PC-3 (cell line): ENCODE data around the gene CEP76. TPM values are rescaled to one million over a fixed set of nuclear protein-coding genes. Genes with fewer than 3 reads are reported as not detected.
A peak's percentile ranks its signal among the peaks of the same experiment; 100 is the strongest.
"Not testable (repeated sequence)": the region's sequence is repeated elsewhere in the genome, so short reads cannot be mapped to it uniquely, and the experiment has no call there.

Source experiments
- ATAC-seq: fragments of 200-7000 bp; cut with Tn5 transposase; 2 replicates; pipeline ENCODE4 v1.9.1; 2020; ENCODE audit warnings: mild to moderate bottlenecking, moderate library complexity
- BruUV-seq: library from RNA; stranded (reverse); fragments of 400-500 nt; replicated peaks from 2 replicates; lab custom pipeline; 2021; lab: Mats Ljungman, UMichigan
- CTCF ChIA-PET: fragments of 300-600 bp; sonication (Branson Sonifier 250); formaldehyde crosslinking; loops from one replicate; lab custom pipeline; 2022; ENCODE audit warnings: antibody characterized with exemption; lab: Charles Lee
- POLR2A ChIA-PET: fragments of 300-600 bp; sonication (Branson Sonifier 250); formaldehyde crosslinking; loops from one replicate; lab custom pipeline; 2022; ENCODE audit warnings: antibody characterized with exemption; ENCODE audit not compliant: unreplicated experiment; lab: Charles Lee
- DNase-seq: peaks from one replicate; pipeline ENCODE4 v3.0.0-alpha.2; 2015
- H2AFZ ChIP-seq: fragments of 300-600 bp; sonication (generic); 2 replicates; pipeline ENCODE4 v1.6.0; 2016; ENCODE audit warnings: antibody characterized with exemption, low read length
- H3F3A ChIP-seq: fragments of 300-600 bp; sonication (generic); one replicate; pipeline ENCODE4 v1.6.0; 2017; ENCODE audit warnings: antibody characterized with exemption, low read length, control low read depth, mild to moderate bottlenecking; ENCODE audit not compliant: unreplicated experiment
- H3K27ac ChIP-seq: fragments of 300-600 bp; sonication (generic); 2 replicates; pipeline ENCODE4 v1.5.1; 2016; ENCODE audit warnings: mild to moderate bottlenecking, low read length
- H3K27me3 ChIP-seq: fragments of 300-600 bp; sonication (generic); 2 replicates; pipeline ENCODE4 v1.6.1; 2016; ENCODE audit warnings: low read length, mixed read lengths
- H3K36me3 ChIP-seq: fragments of 300-600 bp; sonication (generic); 2 replicates; pipeline ENCODE4 v1.6.1; 2016; ENCODE audit warnings: low read depth, mixed run types, low read length, mixed read lengths
- H3K4me1 ChIP-seq: fragments of 300-600 bp; sonication (generic); 2 replicates; pipeline ENCODE4 v1.5.1; 2016; ENCODE audit warnings: low read length; ENCODE audit not compliant: insufficient read depth
- H3K4me2 ChIP-seq: fragments of 300-600 bp; sonication (generic); 2 replicates; pipeline ENCODE4 v1.6.0; 2016; ENCODE audit warnings: low read length
- H3K4me3 ChIP-seq: fragments of 300-600 bp; sonication (generic); 2 replicates; pipeline ENCODE4 v1.5.1; 2016; ENCODE audit warnings: mild to moderate bottlenecking, low read length, mixed read lengths
- H3K79me2 ChIP-seq: fragments of 300-600 bp; sonication (generic); 2 replicates; pipeline ENCODE4 v1.6.1; 2017; ENCODE audit warnings: low read length, mixed read lengths
- H3K9ac ChIP-seq: fragments of 300-600 bp; sonication (generic); 2 replicates; pipeline ENCODE4 v1.6.0; 2016; ENCODE audit warnings: mild to moderate bottlenecking, low read length
- H3K9me2 ChIP-seq: fragments of 300-600 bp; sonication (generic); replicated peaks from 2 replicates; pipeline ENCODE4 v1.6.1; 2016; ENCODE audit warnings: mixed run types, low read length, mixed read lengths
- H3K9me3 ChIP-seq: fragments of 300-600 bp; sonication (generic); 2 replicates; pipeline ENCODE4 v1.6.1; 2016; ENCODE audit warnings: low read length, mixed read lengths
- H4K20me1 ChIP-seq: fragments of 300-600 bp; sonication (generic); 2 replicates; pipeline ENCODE4 v1.6.1; 2016; ENCODE audit warnings: low read length, mixed read lengths
- EZH2 ChIP-seq: fragments of 300-600 bp; sonication (generic); IDR thresholded peaks from one replicate; pipeline ENCODE4 v1.6.1; 2017; ENCODE audit warnings: antibody characterized with exemption, mild to moderate bottlenecking, low read length; ENCODE audit not compliant: unreplicated experiment
- EZH2phosphoT487 ChIP-seq: fragments of 300-600 bp; sonication (generic); IDR thresholded peaks from 2 replicates; pipeline ENCODE4 v1.6.1; 2018; ENCODE audit warnings: mild to moderate bottlenecking, antibody characterized with exemption, low read length, borderline replicate concordance
- intact Hi-C: fragments of 100-400 bp; cut with micrococcal nuclease; formaldehyde crosslinking; loops from 2 replicates; pipeline ENCODE4 v1.9.0; 2023
- total RNA-seq: library from RNA; depleted of rRNA; stranded (reverse); fragments of >200 nt; gene quantifications from 2 replicates; pipeline ENCODE4 v1.2.3, GENCODE V29; 2014
- TF ChIP-seq, protein P1 (sequence below): fragments of 300-600 bp; sonication (generic); conservative IDR thresholded peaks from 2 replicates; pipeline ENCODE4 v1.5.1; 2017; ENCODE audit warnings: antibody characterized with exemption, low read depth, mild to moderate bottlenecking, low read length

Gene CEP76
- total RNA-seq, 1 experiment from 2014 or later, result 25.1 TPM

DNA sequence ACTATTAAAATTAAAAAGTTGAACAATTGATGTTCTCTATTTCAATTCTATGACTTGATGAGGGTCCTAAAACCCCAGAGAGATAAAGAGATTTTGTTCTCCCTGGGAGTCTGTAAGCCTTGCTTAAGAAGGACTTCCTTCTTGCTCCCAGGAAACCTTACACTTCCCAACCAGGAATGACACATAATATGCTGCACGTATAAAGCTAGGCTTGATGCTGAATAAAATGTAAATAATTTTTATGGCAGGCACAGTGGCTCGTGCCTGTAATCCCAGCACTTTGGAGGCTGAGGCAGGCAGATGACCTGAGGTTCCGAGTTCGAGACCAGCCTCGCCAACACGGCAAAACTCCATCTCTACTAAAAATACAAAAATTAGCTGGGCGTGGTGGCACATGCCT, 72.4 kb downstream of the CEP76 start:
- H3K9me2 ChIP-seq, result no peaks in the 10 kb centered on the region
- DNase-seq (peak; percentile 77), ATAC-seq (peak; percentile 70)
- TF ChIP-seq EZH2phosphoT487, result no peak
- no peak for TF ChIP-seq EZH2
- TF ChIP-seq, protein P1, sequence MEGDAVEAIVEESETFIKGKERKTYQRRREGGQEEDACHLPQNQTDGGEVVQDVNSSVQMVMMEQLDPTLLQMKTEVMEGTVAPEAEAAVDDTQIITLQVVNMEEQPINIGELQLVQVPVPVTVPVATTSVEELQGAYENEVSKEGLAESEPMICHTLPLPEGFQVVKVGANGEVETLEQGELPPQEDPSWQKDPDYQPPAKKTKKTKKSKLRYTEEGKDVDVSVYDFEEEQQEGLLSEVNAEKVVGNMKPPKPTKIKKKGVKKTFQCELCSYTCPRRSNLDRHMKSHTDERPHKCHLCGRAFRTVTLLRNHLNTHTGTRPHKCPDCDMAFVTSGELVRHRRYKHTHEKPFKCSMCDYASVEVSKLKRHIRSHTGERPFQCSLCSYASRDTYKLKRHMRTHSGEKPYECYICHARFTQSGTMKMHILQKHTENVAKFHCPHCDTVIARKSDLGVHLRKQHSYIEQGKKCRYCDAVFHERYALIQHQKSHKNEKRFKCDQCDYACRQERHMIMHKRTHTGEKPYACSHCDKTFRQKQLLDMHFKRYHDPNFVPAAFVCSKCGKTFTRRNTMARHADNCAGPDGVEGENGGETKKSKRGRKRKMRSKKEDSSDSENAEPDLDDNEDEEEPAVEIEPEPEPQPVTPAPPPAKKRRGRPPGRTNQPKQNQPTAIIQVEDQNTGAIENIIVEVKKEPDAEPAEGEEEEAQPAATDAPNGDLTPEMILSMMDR, result no peak
- no peaks in the 10 kb centered on the region for H4K20me1 ChIP-seq
- CTCF ChIA-PET, result no interaction called here
- H3F3A ChIP-seq, result no peaks in the 10 kb centered on the region
- peak overlapping the region; percentile 32; the same call in 1 of the 2 replicates for H3K9ac ChIP-seq
- no peaks in the 10 kb centered on the region for H3K36me3 ChIP-seq
- H3K4me3 ChIP-seq, result no peak overlapping the region
- no peak overlapping the region for H3K4me2 ChIP-seq
- no peaks in the 10 kb centered on the region for H3K9me3 ChIP-seq
- H3K4me1 ChIP-seq, result peaks cover 35% of the 10 kb centered on the region
- H3K27ac ChIP-seq, result peak overlapping the region; percentile 76
- POLR2A ChIA-PET, result interaction anchor here (0.5 to 0.6 kb wide), 2 partner anchors 23 to 59 kb away, joined by 3 to 5 read pairs; no protein-coding TSS in a partner anchor
- peaks cover 4% of the 10 kb centered on the region; the same call in 1 of the 2 replicates for H3K79me2 ChIP-seq
- intact Hi-C loops, result no loop called here
- H2AFZ ChIP-seq, result no peak overlapping the region
- BruUV-seq, result no TSS peak
- no peaks in the 10 kb centered on the region for H3K27me3 ChIP-seq

DNA sequence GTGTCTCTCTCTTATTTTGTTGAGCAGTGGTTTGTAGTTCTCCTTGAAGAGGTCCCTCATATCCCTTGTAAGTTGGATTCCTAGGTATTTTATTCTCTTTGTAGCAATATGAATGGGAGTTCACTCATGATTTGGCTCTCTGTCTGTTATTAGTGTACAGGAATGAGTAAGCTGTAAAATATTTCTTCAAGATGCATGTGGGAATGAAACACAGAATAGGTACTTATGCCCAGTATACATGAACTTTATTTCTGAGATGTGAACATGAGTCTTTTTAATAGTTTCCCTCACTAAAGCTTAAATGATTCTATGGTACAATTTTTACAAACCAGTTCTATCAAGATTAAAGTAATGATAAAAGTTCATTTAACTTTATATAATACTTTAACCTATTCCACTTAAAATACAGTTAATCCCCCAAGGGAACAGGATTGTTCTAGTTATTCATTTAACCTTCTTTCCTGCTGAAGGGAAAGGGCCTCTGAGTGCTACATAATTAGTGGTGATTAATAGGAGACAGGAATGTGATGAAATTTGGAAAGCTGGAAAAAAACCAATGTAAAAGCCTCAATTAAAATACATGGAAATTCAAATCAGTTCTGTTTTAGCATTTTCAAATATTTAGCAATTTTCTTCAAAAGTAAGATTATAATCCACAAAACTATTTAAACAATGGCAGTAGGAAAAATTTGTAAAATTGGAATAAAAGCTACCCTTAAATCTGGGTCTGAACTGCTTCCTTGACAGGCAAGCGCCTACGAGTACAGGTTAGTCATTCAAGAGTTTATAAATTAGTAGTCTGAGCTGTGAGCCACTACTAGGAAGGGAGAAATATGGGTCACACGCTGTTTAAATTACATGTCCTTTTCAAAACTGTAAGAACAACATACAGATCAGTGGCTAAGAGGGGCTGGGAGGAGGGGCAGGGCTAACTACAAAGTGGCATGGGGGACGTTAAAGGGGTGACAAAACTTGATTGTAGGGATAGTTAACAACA, 73.5 kb downstream of the CEP76 start:
- Histone ChIP-seq H3K9ac (peak overlapping the region; percentile 32), H3K9me2 (no peaks in the 10 kb centered on the region), H3K79me2 (no peaks in the 10 kb centered on the region), H3K27ac (peak overlapping the region; percentile 76), H3K4me3 (no peak overlapping the region), H3K9me3 (no peaks in the 10 kb centered on the region), H2AFZ (no peak overlapping the region), H3K4me2 (peak overlapping the region; percentile 55), H3F3A (no peaks in the 10 kb centered on the region), H3K4me1 (peaks cover 35% of the 10 kb centered on the region), H3K27me3 (no peaks in the 10 kb centered on the region), H3K36me3 (no peaks in the 10 kb centered on the region), H4K20me1 (no peaks in the 10 kb centered on the region)
- intact Hi-C loops, result loop anchor here (1.0 kb wide), 1 partner anchor 11 kb away; no protein-coding TSS in a partner anchor
- TSS peak; percentile 47 for BruUV-seq
- ChIA-PET POLR2A (interaction anchor here (1.6 kb wide), 1 partner anchor 22 kb away, joined by 12 read pairs; no protein-coding TSS in a partner anchor), CTCF (no interaction called here)
- peak; percentile 73 for DNase-seq
- TF ChIP-seq, protein P1, result no peak
- TF ChIP-seq EZH2phosphoT487 (no peak), EZH2 (no peak)
- ATAC-seq, result peak; percentile 77

DNA sequence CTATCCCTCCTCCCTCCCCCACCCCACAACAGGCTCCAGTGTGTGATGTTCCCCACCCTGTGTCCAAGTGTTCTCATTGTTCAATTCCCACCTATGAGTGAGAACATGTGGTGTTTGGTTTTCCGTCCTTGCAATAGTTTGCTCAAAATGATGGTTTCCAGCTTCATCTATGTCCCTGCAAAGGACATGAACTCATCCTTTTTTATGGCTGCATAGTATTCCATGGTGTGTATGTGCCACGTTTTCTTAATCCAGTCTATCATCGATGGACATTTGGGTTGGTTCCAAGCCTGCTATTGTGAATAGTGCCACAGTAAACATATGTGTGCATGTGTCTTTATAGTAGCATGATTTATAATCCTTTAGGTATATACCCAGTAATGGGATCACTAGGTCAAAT, 75.3 kb downstream of the CEP76 start:
- ATAC-seq, H3K9me2 ChIP-seq, H3K27me3 ChIP-seq, POLR2A ChIA-PET, H3K4me2 ChIP-seq, CTCF ChIA-PET, H3K9ac ChIP-seq, H3K9me3 ChIP-seq, intact Hi-C loops, DNase-seq, H3K36me3 ChIP-seq, H3K4me3 ChIP-seq, H2AFZ ChIP-seq, H3K79me2 ChIP-seq, H3F3A ChIP-seq, H3K27ac ChIP-seq, BruUV-seq, H4K20me1 ChIP-seq: not testable (repeated sequence)
- H3K4me1 ChIP-seq, result peaks cover 24% of the 10 kb centered on the region
